Skeletal muscle tissue (tissue), 4 donors: Measurements from ENCODE around the gene ANKRD53. TPM values are rescaled to one million over a fixed set of nuclear protein-coding genes. Genes with fewer than 3 reads are reported as not detected.

Source experiments
- H3K27ac ChIP-seq: one replicate; pipeline ENCODE4 v1.7.0; 2013; ENCODE audit warnings: mild to moderate bottlenecking, low read depth, low read length, inconsistent platforms
- H3K27me3 ChIP-seq, 3 donors: one replicate each; pipeline ENCODE4 v1.7.0; 2013; ENCODE audit warnings: low read length in 3 of 3; ENCODE audit not compliant: control insufficient read depth in 3 of 3, insufficient read depth in 3 of 3
- H3K36me3 ChIP-seq, 3 donors: one replicate each; pipeline ENCODE4 v1.7.0; 2013; ENCODE audit warnings: low read length in 3 of 3; ENCODE audit not compliant: control insufficient read depth in 3 of 3, insufficient read depth in 3 of 3
- H3K4me1 ChIP-seq, 3 donors: one replicate each; pipeline ENCODE4 v1.7.0; 2013; ENCODE audit warnings: low read length in 3 of 3, mild to moderate bottlenecking in 3 of 3; ENCODE audit not compliant: control insufficient read depth in 3 of 3, insufficient read depth in 3 of 3
- H3K4me3 ChIP-seq, 3 donors: one replicate each; pipeline ENCODE4 v1.7.0; 2013; ENCODE audit warnings: low read length in 3 of 3
- H3K9ac ChIP-seq, 3 donors: one replicate each; pipeline ENCODE4 v1.7.0; 2013; ENCODE audit warnings: low read length in 3 of 3, mild to moderate bottlenecking in 3 of 3, moderate library complexity in 2 of 3, low read depth in 1 of 3
- H3K9me3 ChIP-seq, 3 donors: one replicate each; pipeline ENCODE4 v1.7.0; 2013; ENCODE audit warnings: low read length in 3 of 3; ENCODE audit not compliant: control insufficient read depth in 3 of 3
- total RNA-seq: library from RNA; depleted of rRNA; stranded (reverse); fragments of >200 nt; gene quantifications from one replicate; pipeline ENCODE4 v1.2.3, GENCODE V29; 2014
- donor health status: Osteomylitis.

Gene ANKRD53, protein sequence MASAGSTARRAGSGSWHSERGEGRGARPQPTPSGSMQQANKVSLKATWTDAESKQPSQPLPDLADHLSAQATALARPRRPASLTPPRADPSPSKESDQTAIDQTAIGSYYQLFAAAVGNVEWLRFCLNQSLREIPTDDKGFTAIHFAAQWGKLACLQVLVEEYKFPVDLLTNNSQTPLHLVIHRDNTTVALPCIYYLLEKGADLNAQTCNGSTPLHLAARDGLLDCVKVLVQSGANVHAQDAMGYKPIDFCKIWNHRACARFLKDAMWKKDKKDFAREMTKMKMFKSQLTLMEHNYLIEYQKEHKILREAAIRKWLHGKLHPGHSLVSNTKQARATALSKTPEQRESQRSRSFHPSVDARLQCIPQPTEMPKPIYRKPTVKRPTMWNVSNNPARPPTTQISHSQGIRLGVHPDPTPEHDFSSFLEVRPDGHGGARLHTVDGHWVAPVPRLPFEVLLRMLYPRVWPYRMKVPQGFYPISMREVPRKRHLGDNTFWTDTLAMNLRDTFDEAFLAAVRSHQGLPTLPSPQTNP
- total RNA-seq, result 0.52 TPM

DNA sequence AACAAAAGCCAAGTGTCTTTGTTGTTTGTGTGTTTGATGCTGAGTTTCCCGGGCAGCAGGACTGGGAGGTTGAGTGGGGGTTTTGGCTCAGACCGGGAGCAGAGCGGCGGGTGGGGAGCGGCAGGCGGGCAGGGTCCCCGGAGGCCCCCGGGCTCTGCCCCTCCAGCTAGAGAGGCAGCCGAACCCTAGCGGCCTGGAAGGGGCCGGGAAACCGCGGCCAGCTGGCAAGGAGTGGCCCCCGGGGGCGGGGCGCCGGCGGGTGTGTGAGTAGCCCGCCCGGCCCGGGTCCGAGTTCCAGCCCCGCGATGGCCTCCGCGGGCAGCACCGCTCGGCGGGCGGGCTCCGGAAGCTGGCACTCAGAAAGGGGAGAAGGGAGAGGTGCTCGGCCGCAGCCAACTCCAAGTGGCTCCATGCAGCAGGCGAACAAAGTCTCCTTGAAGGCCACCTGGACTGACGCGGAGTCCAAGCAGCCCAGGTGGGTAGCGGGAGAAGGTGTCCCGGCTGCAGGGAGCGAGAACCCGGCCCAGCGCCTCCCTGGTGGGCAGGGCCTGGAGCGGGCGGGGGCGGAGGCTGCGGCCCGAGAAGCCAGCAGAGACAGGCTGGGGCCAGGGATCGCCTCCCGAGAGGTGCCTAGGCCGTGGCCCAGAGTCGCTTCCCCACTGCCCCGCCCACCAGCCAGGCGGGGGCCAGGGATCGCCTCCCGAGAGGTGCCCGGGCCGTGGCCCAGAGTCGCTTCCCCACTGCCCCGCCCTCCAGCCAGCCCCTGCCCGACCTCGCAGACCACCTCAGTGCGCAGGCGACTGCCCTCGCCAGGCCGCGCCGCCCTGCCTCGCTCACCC, at the start of gene ANKRD53:
Gene ANKRD53, plus strand, starts transcription at position 290 of the 839 bp plus-strand sequence. Its CDS starts 16 bp downstream, at position 306.
- H3K9me3 ChIP-seq, result no peaks in the 10 kb centered on the region
- peak within 1 kb of the TSS; percentile 57 to 88 (median 81) for H3K4me3 ChIP-seq
- H3K27me3 ChIP-seq, result peaks cover 0 to 2% (median 0%) of the 10 kb centered on the region in 3 donors
- H3K27ac ChIP-seq, result peak within 1 kb of the TSS; percentile 63
- peaks cover 3 to 14% (median 7%) of the 10 kb centered on the region in 3 donors for H3K4me1 ChIP-seq
- H3K36me3 ChIP-seq, result peaks cover 0 to 3% (median 0%) of the 10 kb centered on the region in 3 donors
- H3K9ac ChIP-seq, result peak within 1 kb of the TSS; percentile 10 to 70 (median 23)

DNA sequence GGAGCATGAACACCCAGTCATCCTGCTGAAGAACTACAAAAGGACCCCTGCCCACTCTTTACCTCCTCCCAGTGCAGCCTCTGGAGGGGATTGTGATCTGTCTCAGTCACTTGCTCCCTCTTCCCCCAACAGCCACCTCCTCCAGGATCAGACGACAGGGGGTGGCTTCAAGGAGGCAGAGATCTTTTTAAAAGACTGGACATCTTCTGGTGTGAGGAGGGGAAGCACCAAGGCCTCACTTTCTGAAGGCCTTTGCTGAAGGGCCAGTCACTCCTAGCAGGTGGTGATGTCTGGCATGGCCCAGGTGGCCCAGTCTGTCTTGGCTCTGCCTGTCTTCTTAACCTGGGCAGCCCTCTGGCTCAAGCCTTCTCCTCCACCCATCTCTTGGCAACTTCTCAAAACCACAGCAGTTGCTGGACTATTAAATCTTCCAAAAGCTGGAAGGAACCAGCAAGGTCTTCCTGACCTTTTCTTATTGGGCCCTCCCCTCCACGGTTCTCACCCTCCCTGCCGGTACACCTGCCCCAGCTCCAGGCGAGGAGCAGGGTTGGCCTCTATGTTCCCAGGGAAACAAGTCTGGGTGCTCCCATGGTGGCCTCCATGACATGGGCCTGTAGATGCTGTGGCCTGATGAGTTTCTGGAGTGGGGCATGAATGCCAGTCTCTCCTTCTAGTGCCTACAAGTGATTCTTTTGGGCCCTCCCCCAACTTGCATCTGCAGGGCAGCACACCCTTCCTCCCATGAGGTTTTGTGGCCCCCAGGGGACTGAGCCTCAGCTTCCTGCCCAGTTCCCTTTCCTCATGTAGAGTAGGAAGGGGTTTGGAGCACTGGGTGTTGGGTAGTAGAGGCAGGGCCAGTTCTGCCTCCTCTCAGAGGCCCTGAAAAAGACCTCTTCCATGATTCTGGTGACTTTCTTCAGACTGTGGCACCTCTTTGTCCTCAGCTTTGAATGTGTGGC, 47.8 kb upstream of the ANKRD53 start:
- peaks cover 0 to 2% (median 0%) of the 10 kb centered on the region in 3 donors for H3K4me1 ChIP-seq
- H3K4me3 ChIP-seq, result no peak overlapping the region
- no peaks in the 10 kb centered on the region for H3K9me3 ChIP-seq
- H3K9ac ChIP-seq, result no peak overlapping the region
- H3K36me3 ChIP-seq, result no peaks in the 10 kb centered on the region
- H3K27ac ChIP-seq, result no peak overlapping the region
- H3K27me3 ChIP-seq, result peaks cover 0 to 6% (median 0%) of the 10 kb centered on the region in 3 donors

DNA sequence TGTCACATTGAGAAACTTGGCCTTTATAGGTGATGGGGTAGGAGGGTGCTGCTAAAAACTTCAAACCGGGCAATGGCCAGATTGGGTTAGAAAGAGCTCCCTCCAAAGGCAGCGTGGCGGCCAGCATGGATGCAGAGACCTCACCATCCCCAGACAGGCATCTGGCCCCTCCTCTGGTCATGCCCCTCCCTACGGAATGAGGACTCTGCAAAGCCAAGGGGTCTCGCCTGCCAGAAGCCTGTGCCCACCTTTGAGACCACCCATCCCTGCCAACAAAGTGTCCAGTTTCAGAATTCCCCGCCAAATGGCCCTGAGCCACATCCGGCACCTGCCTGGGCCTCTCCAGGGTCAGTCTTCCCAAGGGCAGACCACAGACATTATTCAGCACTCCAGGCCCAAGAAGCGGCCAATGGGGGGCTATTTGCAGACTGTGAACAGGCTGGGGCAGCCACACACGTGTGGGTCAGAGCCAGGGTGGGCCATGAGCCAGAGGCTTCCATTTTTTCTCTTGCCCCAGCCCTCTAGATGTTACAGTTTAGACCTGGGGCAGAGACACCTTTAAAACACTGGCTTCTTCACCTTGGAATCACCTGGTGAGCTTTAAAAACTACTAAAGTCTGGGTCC, 46.9 kb upstream of the ANKRD53 start:
- H3K27me3 ChIP-seq, result peaks cover 0 to 6% (median 0%) of the 10 kb centered on the region in 3 donors
- H3K4me1 ChIP-seq, result peaks cover 0 to 2% (median 0%) of the 10 kb centered on the region in 3 donors
- no peak overlapping the region for H3K4me3 ChIP-seq
- no peaks in the 10 kb centered on the region for H3K36me3 ChIP-seq
- no peaks in the 10 kb centered on the region for H3K9me3 ChIP-seq
- no peak overlapping the region for H3K9ac ChIP-seq
- H3K27ac ChIP-seq, result no peak overlapping the region

DNA sequence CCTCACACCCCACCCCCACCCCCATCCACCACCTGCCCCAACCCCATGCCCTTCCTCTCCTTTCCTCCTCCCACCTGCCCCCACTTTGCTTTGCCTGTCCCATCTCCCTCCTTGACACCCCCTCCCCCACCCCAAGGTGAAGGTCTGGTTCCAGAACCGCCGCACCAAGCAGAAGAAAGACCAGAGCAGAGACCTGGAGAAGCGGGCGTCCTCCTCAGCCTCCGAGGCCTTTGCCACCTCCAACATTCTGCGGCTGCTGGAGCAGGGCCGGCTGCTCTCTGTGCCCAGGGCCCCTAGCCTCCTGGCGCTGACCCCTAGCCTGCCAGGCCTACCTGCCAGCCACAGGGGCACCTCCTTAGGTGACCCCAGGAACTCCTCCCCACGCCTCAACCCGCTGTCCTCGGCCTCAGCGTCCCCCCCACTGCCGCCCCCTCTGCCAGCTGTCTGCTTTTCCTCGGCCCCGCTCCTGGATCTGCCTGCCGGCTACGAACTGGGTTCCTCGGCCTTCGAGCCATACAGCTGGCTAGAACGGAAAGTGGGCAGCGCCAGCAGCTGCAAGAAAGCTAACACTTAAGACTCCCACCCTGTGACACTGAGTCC, 45.7 kb upstream of the ANKRD53 start:
- Histone ChIP-seq H3K36me3 (no peaks in the 10 kb centered on the region), H3K4me1 (no peaks in the 10 kb centered on the region), H3K27me3 (peaks cover 0 to 6% (median 0%) of the 10 kb centered on the region in 3 donors), H3K27ac (no peak overlapping the region), H3K4me3 (no peak overlapping the region), H3K9me3 (no peaks in the 10 kb centered on the region), H3K9ac (no peak overlapping the region)

DNA sequence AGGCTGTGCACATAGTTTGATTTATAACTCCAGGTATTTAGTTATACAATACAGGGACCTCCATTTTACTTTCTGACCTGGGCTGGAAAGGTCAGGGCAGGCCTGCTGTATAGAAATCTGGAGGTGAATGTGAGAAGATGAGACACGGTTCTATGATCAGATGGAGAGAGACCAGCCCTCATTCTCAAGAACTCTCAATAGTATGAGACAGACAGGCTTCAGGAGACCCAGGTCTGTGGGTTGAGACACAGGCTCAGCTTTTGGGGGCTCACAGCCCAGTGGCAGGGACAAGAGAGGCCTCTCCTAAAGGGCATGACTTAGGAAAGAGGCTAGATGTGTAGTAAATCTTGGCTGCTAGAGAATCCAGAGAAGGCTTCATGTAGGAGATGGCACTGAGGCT, 43.4 kb upstream of the ANKRD53 start:
- Histone ChIP-seq H3K4me3 (no peak overlapping the region), H3K27ac (no peak overlapping the region), H3K27me3 (peaks cover 0 to 19% (median 5%) of the 10 kb centered on the region in 3 donors), H3K36me3 (no peaks in the 10 kb centered on the region), H3K9ac (no peak overlapping the region), H3K4me1 (no peaks in the 10 kb centered on the region), H3K9me3 (no peaks in the 10 kb centered on the region)

DNA sequence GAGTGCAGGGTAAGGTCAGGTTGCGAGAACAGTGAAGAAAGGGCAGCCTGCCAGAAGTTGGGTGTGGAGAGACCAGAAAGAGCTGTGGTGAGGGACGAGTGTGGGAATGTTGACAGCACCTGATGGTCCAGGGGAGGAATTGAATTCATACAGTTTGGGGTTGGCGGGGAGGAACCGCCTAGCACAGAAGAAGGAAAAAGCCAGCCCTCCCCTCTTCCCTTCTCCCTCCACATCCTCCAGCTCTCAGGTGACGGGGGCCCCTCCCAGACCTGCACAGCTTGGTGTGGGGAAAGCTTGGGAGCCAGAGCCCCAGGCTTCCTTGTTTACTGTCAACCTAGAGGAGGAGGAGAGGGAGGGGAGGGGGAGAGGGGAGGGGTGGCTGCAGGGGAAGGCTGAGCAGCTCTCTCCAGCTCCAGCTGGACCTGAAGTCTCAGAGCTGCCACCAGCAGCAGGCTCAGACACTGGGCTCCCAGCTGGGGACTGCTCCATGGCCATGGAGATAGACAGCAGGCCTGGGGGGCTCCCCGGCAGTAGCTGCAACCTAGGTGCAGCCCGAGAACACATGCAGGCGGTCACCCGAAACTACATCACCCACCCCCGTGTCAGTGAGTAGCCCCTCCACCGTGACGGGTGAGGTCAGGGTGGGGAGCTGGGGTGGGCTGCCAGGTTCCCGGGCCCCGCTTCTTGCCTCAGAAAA, 42.8 kb upstream of the ANKRD53 start, which contains the start of gene ATP6V1B1:
Gene ATP6V1B1, plus strand, starts transcription at position 433 of the 697 bp plus-strand sequence. Its CDS starts 55 bp downstream, at position 488.
- H3K36me3 ChIP-seq, result no peaks in the 10 kb centered on the region
- no peak within 1 kb of the TSS for H3K27ac ChIP-seq
- H3K27me3 ChIP-seq, result peaks cover 0 to 20% (median 5%) of the 10 kb centered on the region in 3 donors
- H3K9me3 ChIP-seq, result no peaks in the 10 kb centered on the region
- H3K9ac ChIP-seq, result no peak within 1 kb of the TSS
- H3K4me1 ChIP-seq, result no peaks in the 10 kb centered on the region
- no peak within 1 kb of the TSS for H3K4me3 ChIP-seq

DNA sequence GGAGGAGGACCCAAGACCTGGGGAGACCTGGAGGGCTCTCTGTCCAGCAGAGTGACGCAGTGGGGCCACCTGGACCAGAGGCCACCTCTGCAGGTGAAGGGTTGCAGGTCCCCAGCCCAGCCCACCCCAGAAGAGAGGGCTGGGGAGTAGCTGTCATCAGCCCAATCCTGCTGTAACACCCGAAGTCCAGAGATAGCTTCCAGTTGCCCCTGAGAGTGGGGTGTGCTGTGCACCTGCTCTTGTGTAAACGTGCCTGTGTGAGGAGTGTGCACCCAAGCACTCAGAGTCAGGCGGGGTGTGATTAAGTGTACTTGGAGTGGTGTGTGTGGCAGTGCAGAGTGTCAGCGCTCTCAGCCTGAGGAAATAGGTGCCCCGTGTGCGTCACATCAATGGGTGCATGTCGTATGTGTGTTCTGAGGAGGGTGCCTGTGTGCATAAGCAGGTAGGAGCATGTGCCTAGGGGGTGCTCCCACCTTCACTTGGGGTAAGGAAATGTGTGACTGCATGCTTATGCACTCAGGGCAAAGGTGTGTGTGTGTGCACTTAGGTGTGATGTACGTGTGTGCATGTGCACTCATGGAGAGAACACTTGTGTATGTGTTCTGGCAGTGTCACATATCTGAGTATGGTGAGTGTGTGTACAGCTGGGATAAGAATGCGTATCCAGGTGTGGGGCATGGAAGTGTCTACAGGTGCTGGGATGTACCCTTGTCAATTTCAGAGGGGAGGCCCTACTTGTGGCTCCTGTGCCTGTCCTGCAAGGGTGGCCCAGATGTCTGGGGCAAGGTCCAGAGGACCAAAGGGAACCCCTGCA, 42.1 kb upstream of the ANKRD53 start:
- Histone ChIP-seq H3K4me1 (no peaks in the 10 kb centered on the region), H3K27me3 (peaks cover 0 to 20% (median 5%) of the 10 kb centered on the region in 3 donors), H3K9ac (no peak overlapping the region), H3K4me3 (no peak overlapping the region), H3K27ac (no peak overlapping the region), H3K9me3 (no peaks in the 10 kb centered on the region), H3K36me3 (no peaks in the 10 kb centered on the region)
